Measurements from ENCODE around the gene NONO. TPM values are rescaled to one million over a fixed set of nuclear protein-coding genes. Genes with fewer than 3 reads are reported as not detected.
"Not testable (repeated sequence)": the region's sequence is repeated elsewhere in the genome, so short reads cannot be mapped to it uniquely, and the experiment has no call there.

NONO gene
- total RNA-seq, 4 donors from 2014 or later: 196 to 268 (median 213) TPM

- TF ChIP-seq POLR2AphosphoS5 (IDR thresholded peaks at IDR 0.05): no peak
- TF ChIP-seq CTCF (IDR thresholded peaks at IDR 0.05): peak in 2 of 4 experiments; percentile 35 to 53
- TF ChIP-seq EP300 (IDR thresholded peaks at IDR 0.05): no peak
- TF ChIP-seq POLR2A (IDR thresholded peaks at IDR 0.05): no peak
- Histone ChIP-seq H3K4me3 (peak overlapping the region; percentile 69 to 94), H3K9me3 (no peaks in the 10 kb centered on the region), H3K36me3 (peaks cover 0 to 23% of the 10 kb centered on the region in 2 donors), H3K27ac (peak overlapping the region; percentile 89 to 97 (median 90)), H3K27me3 (no peaks in the 10 kb centered on the region), H3K4me1 (peaks cover 0 to 29% (median 5%) of the 10 kb centered on the region in 3 donors)
- WGBS, 2 donors (ENCODE audit: low coverage in 1 of 2): 0% methylated on average over 1 of the region's 35 CpGs; no CpG with 5 or more reads in 1 of the 2 donors
- no peak for ATAC-seq
Observed at GRCh38 chrX:71253253-71254091, 30.0 kb upstream of the NONO start.

- Histone ChIP-seq H3K4me1 (peaks cover 0 to 29% (median 5%) of the 10 kb centered on the region in 3 donors), H3K27me3 (no peaks in the 10 kb centered on the region), H3K27ac (peak within 1 kb of the TSS; percentile 89 to 97 (median 90)), H3K4me3 (peak within 1 kb of the TSS; percentile 69 to 94), H3K36me3 (peaks cover 0 to 15% of the 10 kb centered on the region in 2 donors), H3K9me3 (no peaks in the 10 kb centered on the region)
- peak; percentile 94 for ATAC-seq
- WGBS, 2 donors (ENCODE audit: low coverage in 1 of 2): 26% methylated on average over 6 of the region's 54 CpGs; no CpG with 5 or more reads in 1 of the 2 donors
- TF ChIP-seq POLR2AphosphoS5 (IDR thresholded peaks at IDR 0.05): peak; percentile 45
- TF ChIP-seq CTCF (IDR thresholded peaks at IDR 0.05): peak in 1 of 4 experiments; percentile 6
- TF ChIP-seq POLR2A (IDR thresholded peaks at IDR 0.05): peak in 1 of 2 donors; percentile 30
- TF ChIP-seq EP300 (IDR thresholded peaks at IDR 0.05): no peak
Observed at GRCh38 chrX:71254092-71254963, 29.1 kb upstream of the NONO start, which contains the start of gene ZMYM3. Gene ZMYM3 (minus strand): TSS chrX:71254140. CDS start chrX:71253255, 885 bp downstream.

- Histone ChIP-seq H3K27ac (peak overlapping the region in 1 of 4 donors; percentile 89), H3K9me3 (no peaks in the 10 kb centered on the region), H3K36me3 (no peaks in the 10 kb centered on the region), H3K4me3 (no peak overlapping the region), H3K4me1 (peaks cover 0 to 29% (median 5%) of the 10 kb centered on the region in 3 donors), H3K27me3 (no peaks in the 10 kb centered on the region)
- no peak for TF ChIP-seq POLR2AphosphoS5 (IDR thresholded peaks at IDR 0.05)
- TF ChIP-seq POLR2A (IDR thresholded peaks at IDR 0.05): no peak
- no peak for TF ChIP-seq EP300 (IDR thresholded peaks at IDR 0.05)
- no peak for TF ChIP-seq CTCF (IDR thresholded peaks at IDR 0.05)
- 73% methylated on average over 4 of the region's 6 CpGs; no CpG with 5 or more reads in 1 of the 2 donors for WGBS, 2 donors (ENCODE audit: low coverage in 1 of 2)
- no peak for ATAC-seq
Observed at GRCh38 chrX:71256051-71256450, 27.4 kb upstream of the NONO start.

- no peaks in the 10 kb centered on the region for H3K36me3 ChIP-seq
- TF ChIP-seq POLR2A (IDR thresholded peaks at IDR 0.05) (no peak), POLR2AphosphoS5 (IDR thresholded peaks at IDR 0.05) (no peak), CTCF (IDR thresholded peaks at IDR 0.05) (no peak), EP300 (IDR thresholded peaks at IDR 0.05) (no peak)
- H3K27me3 ChIP-seq: no peaks in the 10 kb centered on the region
- H3K9me3 ChIP-seq: no peaks in the 10 kb centered on the region
- H3K4me3 ChIP-seq: no peak overlapping the region
- 94 to 100% methylated on average over 1 to 4 of the region's 4 CpGs for WGBS, 2 donors (ENCODE audit: low coverage in 1 of 2)
- H3K4me1 ChIP-seq: peaks cover 0 to 22% (median 5%) of the 10 kb centered on the region in 3 donors
- no peak overlapping the region for H3K27ac ChIP-seq
- ATAC-seq: no peak
Observed at GRCh38 chrX:71256856-71257255, 26.6 kb upstream of the NONO start.

- not testable (repeated sequence) for H3K36me3 ChIP-seq, H3K4me1 ChIP-seq, H3K27ac ChIP-seq, H3K4me3 ChIP-seq, ATAC-seq, H3K9me3 ChIP-seq, H3K27me3 ChIP-seq
Observed at GRCh38 chrX:71268624-71269023, 14.8 kb upstream of the NONO start.
